ENCODE measurements around the gene LCLAT1.
"Not testable (repeated sequence)": the region's sequence is repeated elsewhere in the genome, so short reads cannot be mapped to it uniquely, and the experiment has no call there.

LCLAT1 gene

DNA sequence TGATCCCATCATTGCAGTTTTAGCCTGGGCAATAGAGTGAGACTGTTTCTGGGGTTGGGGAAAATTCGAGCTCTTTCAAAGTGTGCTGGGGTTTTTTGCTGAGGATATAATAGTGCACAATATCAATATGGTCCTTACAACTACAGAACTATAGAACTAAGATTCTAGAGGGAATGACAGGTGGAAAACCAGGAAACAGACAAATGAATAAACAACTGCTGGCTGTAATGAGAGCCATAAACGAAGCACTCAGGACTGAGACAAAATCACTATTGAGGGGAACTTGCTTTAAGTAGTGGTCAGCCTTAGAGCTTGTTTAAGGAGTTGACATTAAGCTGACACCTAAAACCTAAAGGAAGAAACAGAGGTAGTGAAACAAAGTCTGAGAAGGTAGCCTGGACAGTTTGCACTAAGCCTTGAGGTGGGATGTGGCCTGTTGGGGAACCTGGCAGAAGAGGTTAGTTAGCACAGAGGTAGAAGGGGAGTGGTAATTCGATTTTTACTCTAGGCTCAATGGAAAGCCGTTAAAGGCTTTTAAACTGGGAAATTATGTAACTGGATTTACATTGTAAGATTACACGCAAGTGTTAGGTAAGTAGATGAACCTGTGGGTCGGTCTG lies 33.8 kb downstream of the LCLAT1 start:
- peak; percentile 24 for FAIRE-seq
- DNase-seq (ENCODE audit: extremely low spot score, insufficient read length, low read depth) = no peak

DNA sequence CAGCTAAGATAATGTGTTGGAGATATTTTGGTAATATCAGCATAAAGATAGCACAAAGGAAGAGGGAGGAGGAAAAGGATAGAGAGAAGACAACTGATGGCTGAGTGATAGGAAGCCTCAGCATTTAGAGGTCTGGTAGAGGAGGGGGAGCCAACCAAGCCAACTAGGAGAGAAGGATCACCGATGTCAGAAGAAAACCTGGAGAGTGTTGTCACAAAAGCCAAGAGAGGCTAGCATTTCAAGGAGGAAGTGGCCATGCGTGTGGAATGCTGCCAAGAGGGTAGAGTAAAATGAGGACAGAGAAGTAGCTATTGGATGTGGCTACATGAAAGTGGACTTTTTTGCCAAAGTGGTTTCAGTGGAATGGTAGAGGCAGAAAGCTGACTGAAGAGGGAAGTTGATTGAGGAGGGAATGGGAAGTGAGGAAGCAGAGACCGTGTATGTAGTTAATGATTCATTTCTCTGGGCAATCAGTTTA lies 34.3 kb downstream of the LCLAT1 start:
- no peak for DNase-seq (ENCODE audit: extremely low spot score, insufficient read length, low read depth)
- FAIRE-seq = no peak

DNA sequence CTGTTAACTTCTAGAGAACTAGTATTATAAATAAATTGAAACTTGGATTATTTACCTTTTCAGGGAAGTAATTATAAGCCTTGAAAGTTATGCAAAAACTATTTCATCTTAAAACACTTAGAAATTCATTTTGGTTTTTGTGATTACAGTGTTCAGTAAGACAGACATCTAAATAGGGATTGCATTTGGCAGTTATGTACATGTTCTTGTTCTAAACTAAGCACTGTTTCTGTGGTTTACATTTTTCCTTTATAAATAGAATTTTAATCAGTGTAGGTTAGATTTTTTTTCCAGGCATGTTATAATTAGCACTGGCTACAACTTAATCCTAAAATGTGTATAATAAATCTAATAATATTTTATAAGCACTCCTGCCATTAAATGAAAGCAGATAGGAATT lies 35.0 kb downstream of the LCLAT1 start:
- DNase-seq (ENCODE audit: extremely low spot score, insufficient read length, low read depth) = no peak
- FAIRE-seq = no peak

DNA sequence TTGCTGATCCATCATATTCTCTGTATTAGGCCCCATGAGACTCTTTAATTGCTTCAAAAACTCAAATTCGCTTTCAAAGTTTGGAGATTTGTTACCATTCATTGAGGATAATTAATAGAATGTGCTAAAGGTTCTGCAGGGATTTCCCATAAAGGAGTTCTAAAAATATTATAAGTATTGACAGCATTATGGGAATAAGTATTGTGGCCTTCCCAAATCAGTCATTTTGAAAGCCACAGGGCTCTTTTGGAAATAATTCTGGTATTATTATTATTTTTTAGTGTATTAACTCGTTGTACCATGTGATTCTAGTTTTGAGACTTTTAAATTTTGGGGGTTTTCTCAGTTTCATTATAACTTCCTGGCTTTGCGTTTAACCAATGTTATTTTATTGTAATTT lies 37.1 kb downstream of the LCLAT1 start:
- no peak for FAIRE-seq
- DNase-seq (ENCODE audit: extremely low spot score, insufficient read length, low read depth) = no peak

GRCh38 chr2:30484995-30485394 lies 37.9 kb downstream of the LCLAT1 start:
- FAIRE-seq (no peak), DNase-seq (ENCODE audit: extremely low spot score, insufficient read length, low read depth) (no peak)

GRCh38 chr2:30486655-30487054 lies 39.6 kb downstream of the LCLAT1 start:
- no peak for DNase-seq (ENCODE audit: extremely low spot score, insufficient read length, low read depth)
- no peak for FAIRE-seq

GRCh38 chr2:30487603-30488002 lies 40.6 kb downstream of the LCLAT1 start:
- FAIRE-seq = no peak
- DNase-seq (ENCODE audit: extremely low spot score, insufficient read length, low read depth) = no peak

GRCh38 chr2:30488012-30488659 lies 41.1 kb downstream of the LCLAT1 start:
- DNase-seq (ENCODE audit: extremely low spot score, insufficient read length, low read depth) (no peak), FAIRE-seq (no peak)

- FAIRE-seq = no peak
- no peak for DNase-seq (ENCODE audit: extremely low spot score, insufficient read length, low read depth)
These were observed 44.2 kb downstream of the LCLAT1 start for GRCh38 chr2:30491225-30491624.

- FAIRE-seq (peak; percentile 9), DNase-seq (ENCODE audit: extremely low spot score, insufficient read length, low read depth) (no peak)
These were observed 45.1 kb downstream of the LCLAT1 start for GRCh38 chr2:30492185-30492584.

DNA sequence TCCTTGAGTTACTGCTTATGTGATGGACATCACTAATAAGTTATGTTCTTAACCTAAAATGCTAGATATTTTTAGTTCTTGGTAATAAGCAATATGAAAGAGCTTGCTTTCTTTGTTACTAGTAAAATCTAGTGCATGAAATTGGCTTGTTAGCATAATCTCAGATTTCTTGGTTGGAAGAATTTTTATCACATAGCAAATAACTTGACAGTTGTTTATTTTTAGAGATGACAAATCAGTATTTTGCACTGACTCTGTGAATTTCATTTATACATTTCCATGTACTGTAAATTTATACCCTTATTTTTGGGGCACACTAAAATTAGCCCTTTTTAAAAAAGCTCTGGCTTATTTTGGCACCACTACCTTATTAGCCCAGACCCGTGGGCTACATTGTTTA lies 45.6 kb downstream of the LCLAT1 start:
- DNase-seq (ENCODE audit: extremely low spot score, insufficient read length, low read depth) (no peak), FAIRE-seq (no peak)

DNA sequence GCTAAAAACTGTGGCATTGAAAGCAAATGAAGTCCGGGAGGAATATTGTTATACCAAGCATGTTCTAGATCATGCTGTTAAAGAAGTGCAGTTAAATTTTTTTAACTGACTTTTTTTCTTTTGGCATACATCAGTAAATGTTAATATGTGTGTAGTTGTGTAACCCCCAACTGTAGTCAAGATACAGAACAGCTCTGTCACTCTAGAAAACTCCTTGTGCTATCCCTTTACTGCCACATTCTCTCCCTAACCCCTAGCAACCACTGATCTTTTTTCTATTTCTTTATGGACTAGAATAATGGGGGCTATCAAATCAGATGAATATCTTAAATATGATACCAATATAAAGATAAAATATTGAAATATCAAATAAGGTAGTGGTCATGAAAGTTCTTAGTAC lies 46.4 kb downstream of the LCLAT1 start:
- FAIRE-seq = no peak

DNA sequence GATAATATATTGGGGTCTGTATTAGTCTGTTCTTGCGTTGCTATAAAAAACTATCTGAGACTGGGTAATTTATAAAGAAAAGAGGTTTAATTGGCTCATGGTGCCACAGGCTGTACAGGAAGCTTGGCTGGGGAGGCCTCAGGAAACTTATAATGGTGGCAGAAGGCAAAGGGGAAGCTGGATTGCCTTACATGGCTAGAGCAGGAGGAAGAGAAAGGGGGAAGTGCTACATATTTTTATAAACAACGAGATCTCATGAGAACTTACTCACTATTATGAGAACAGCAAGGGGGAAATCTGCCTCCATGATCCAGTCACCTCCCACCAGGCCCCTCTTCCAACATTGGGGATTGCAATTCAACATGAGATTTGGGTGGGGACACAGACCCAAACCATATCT lies 48.9 kb downstream of the LCLAT1 start:
- DNase-seq (ENCODE audit: extremely low spot score, insufficient read length, low read depth); FAIRE-seq: not testable (repeated sequence)

More for the DNA sequence above, 46.4 kb downstream of the LCLAT1 start:
- no peak for DNase-seq (ENCODE audit: extremely low spot score, insufficient read length, low read depth)

DNA sequence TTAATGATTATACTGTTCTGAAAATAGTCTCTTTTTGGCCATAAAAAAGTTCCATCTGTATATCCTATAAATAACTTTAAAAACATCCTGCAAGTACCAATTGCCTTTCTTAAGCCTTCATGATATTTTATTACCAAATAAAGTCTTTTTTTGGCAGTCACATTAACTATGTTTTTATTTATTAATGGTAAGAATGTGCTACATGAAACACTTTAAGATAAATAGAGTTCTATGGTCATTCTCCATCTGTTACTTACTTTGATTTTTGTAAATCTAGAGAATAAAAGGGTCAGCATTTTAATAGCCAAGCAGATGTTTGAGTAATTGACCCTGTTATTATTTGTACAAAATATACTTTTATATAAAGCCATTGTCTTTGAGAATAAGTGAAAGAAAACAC lies 52.6 kb downstream of the LCLAT1 start:
- DNase-seq (ENCODE audit: extremely low spot score, insufficient read length, low read depth) = no peak
- FAIRE-seq = no peak

DNA sequence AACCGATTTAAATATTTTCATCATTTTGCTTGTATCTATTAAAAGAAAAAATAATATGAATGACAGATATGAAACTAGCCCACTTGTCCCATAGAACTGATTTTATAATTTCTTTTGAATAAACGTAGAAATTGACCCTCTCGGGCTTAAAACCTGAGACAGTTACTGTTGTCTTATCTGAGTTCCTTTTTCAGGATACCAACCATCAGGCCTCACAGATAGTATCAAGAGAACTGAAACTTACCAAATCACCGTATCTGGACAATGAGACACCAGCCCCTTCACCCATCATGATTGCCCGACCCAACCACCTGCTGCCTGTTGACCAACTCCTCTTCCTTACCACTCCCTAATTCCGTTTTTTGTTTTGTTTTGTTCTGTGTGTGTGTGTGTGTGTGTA lies 53.7 kb downstream of the LCLAT1 start:
- DNase-seq (ENCODE audit: extremely low spot score, insufficient read length, low read depth) (no peak), FAIRE-seq (no peak)

- FAIRE-seq = no peak
- no peak for DNase-seq (ENCODE audit: extremely low spot score, insufficient read length, low read depth)
These were observed 55.3 kb downstream of the LCLAT1 start for GRCh38 chr2:30502310-30502709.

GRCh38 chr2:30503007-30503694 lies 56.1 kb downstream of the LCLAT1 start:
- DNase-seq (ENCODE audit: extremely low spot score, insufficient read length, low read depth) (no peak), FAIRE-seq (no peak)

DNA sequence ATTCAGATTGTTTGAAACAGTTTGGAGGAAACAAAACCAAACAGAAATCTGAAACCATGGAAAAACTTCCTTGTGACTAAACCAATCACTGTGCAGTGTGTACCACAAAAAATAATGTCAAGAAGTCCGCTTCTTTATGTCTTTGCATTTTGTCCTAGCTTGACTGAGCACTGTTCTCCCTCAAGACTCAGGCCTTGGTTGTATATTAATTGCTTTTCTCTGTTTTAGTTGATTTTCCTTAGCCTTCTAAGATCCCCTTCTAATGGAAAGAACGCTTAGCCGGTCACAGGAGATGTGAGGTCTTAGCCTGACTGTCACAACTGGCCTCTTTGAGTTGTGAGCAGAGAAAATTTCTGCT lies 56.6 kb downstream of the LCLAT1 start:
- DNase-seq (ENCODE audit: extremely low spot score, insufficient read length, low read depth) = no peak
- FAIRE-seq = no peak

DNA sequence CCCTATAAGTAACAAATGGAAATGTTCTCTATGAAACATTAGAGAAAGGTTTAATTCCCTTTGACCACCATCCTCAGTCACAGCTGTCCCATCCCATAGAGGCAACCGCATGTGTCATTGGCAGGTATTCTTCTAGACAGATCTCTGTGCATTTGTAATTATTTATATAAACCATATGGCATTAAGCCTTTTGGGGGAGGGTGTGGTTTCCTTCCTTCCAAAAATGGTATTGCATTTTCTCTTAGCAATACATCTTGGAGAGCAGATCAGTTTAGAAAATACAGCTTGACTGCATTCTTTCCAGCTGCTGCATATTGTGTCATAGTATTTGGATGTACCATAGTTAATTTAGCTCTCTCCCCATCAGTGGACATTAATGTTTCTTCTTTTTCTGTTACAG lies 57.7 kb downstream of the LCLAT1 start:
- no peak for FAIRE-seq
- DNase-seq (ENCODE audit: extremely low spot score, insufficient read length, low read depth) = no peak

GRCh38 chr2:30505500-30506180 lies 58.6 kb downstream of the LCLAT1 start:
- FAIRE-seq (no peak), DNase-seq (ENCODE audit: extremely low spot score, insufficient read length, low read depth) (no peak)

GRCh38 chr2:30507460-30507859 lies 60.4 kb downstream of the LCLAT1 start:
- not testable (repeated sequence) for FAIRE-seq; DNase-seq (ENCODE audit: extremely low spot score, insufficient read length, low read depth)

Measured in GM18507 (cell line).